Heart left ventricle (tissue), 16 donors: ENCODE results near the gene MYBBP1A. TPM values are rescaled to one million over a fixed set of nuclear protein-coding genes. Genes with fewer than 3 reads are reported as not detected.

Source experiments
- ATAC-seq, 4 donors: fragments of 200-7000 bp; cut with Tn5 transposase; one replicate each; pipeline ENCODE4 v1.9.1; 2020 to 2022; ENCODE audit warnings: moderate library complexity in 4 of 4, mild to moderate bottlenecking in 3 of 4, moderate number of reproducible peaks in 1 of 4
- DNase-seq, 5 donors: peaks; one replicate each; pipeline ENCODE4 v3.0.0-alpha.2; 2020
- H3K27ac ChIP-seq, 12 donors: fragments of 200-600 bp; sonication (generic) in 4 of 12; one replicate each; pipeline versions ENCODE4 v1.5.0 to v1.8.0; 2016 to 2022; ENCODE audit warnings: mild to moderate bottlenecking in 2 of 12
- H3K27me3 ChIP-seq, 9 donors: fragments of 200-600 bp; sonication (generic) in 2 of 9; one replicate each; pipeline versions ENCODE4 v1.5.1 to v1.8.0; 2016 to 2022; ENCODE audit warnings: mild to moderate bottlenecking in 3 of 9
- H3K36me3 ChIP-seq, 9 donors: fragments of 200-600 bp; sonication (generic) in 2 of 9; one replicate each; pipeline versions ENCODE4 v1.5.0 to v1.8.0; 2018 to 2022; ENCODE audit warnings: mild to moderate bottlenecking in 2 of 9
- H3K4me1 ChIP-seq, 12 donors: fragments of 200-600 bp; sonication (generic) in 4 of 12; one replicate each; pipeline versions ENCODE4 v1.5.0 to v1.8.0; 2016 to 2022; ENCODE audit warnings: mild to moderate bottlenecking in 3 of 12
- H3K4me3 ChIP-seq, 12 donors: fragments of 200-600 bp; sonication (generic) in 4 of 12; one replicate each; pipeline versions ENCODE4 v1.5.0 to v1.8.0; 2017 to 2022; ENCODE audit warnings: mild to moderate bottlenecking in 9 of 12, moderate library complexity in 4 of 12
- H3K9me3 ChIP-seq, 12 donors: fragments of 200-600 bp; sonication (generic) in 4 of 12; one replicate each; pipeline versions ENCODE4 v1.5.0 to v1.8.0; 2016 to 2022; ENCODE audit warnings: mild to moderate bottlenecking in 1 of 12
- CTCF ChIP-seq, 12 donors: fragments of 200-600 bp; sonication (generic) in 4 of 12; IDR thresholded peaks; one replicate each; pipeline versions ENCODE4 v1.5.0 to v1.8.0; 2018 to 2022; ENCODE audit warnings: antibody characterized with exemption in 12 of 12, mild to moderate bottlenecking in 5 of 12
- POLR2A ChIP-seq, 2 donors: fragments of 450-650 bp; IDR thresholded peaks; one replicate each; pipeline ENCODE4 v1.6.1; 2017; ENCODE audit warnings: antibody characterized with exemption in 2 of 2, mild to moderate bottlenecking in 2 of 2, moderate library complexity in 2 of 2
- WGBS, 4 donors: extraction: QIAGEN DNeasy Blood & Tissue Kit in 2 of 4; methylation state at CpG; one replicate each; pipeline versions ENCODE4 v1.1.5 to v1.1.7; 2013 to 2018; 5-methylcytosine and 5-hydroxymethylcytosine counted together
- intact Hi-C, 10 donors: fragments of 100-400 bp; cut with DNase I; formaldehyde crosslinking; loops; one replicate each; pipeline versions ENCODE4 v1.11.1 to v1.14.2; 2022
- polyA plus RNA-seq, 2 donors: library from polyadenylated mRNA; stranded (reverse); fragments of 200-250 nt; gene quantifications; one replicate each; pipeline ENCODE4 v1.2.3, GENCODE V29; 2013
- total RNA-seq, 9 donors: library from RNA; depleted of rRNA in 2 of 9; stranded (reverse); fragments of >200 nt in 2 of 9; fragmentation: NEBNext Ultra II Directional in 3 of 9; extraction: Animal tissue kit (Norgen Biotek cat#: 25700) in 3 of 9; gene quantifications; one replicate each; pipeline versions ENCODE4 v1.1.0 to v1.2.4, GENCODE V29; 2016 to 2023
- donor health status: ischemic (EF 13 %, LVEDD 7.1; RV severe dilation, severe dysfunction).
- donor health status: healthy with polysubstance abuse.
- donor health status: DM: no; HTN: yes; CAD: no.
- donor health status: DM: no; HTN: no; CAD: no.
- donor health status: ischemic (EF 25% LVEDD 6.9; RV normal size, moderate dysfunction).
- donor health status: ischemic (EF 25% LVEDD 5.7; RV mildly dilated, moderate dysfunction).
- donor health status: healthy.
- donor health status: DM: yes; HTN: yes; CAD: no.
- donor health status: ischemic (EF 35%, LVEDD 5.7; RV mildly dilated, moderate dysfunction).
- donor health status: nonischemic (EF 11% LVEDD 7.7; RV severe dilation, severe dysfunction).
- donor health status: DM: yes; HTN: yes; CAD: no.
- donor health status: PGD.
- donor health status: ischemic (EF 29% LVEDD 5.4; RV normal size, mild dysfunction).
- donor health status: nonischemic (EF 23%, LVEDD 6.1; RV moderate dilation, normal function).

MYBBP1A gene
- total and polyA plus RNA-seq, 11 donors = 15.5 to 34.8 (median 24.4) TPM

GRCh38 chr17:4585638-4585994 lies 30.4 kb upstream of the MYBBP1A start:
- ATAC-seq (no peak), DNase-seq (no peak)
- peak overlapping the region in 7 of 12 donors; percentile 12 to 63 (median 58) for H3K4me3 ChIP-seq
- intact Hi-C loops = loop anchor here in 1 of 10 donors (2.0 kb wide), 1 partner anchor 39 kb away; no protein-coding TSS in a partner anchor
- TF ChIP-seq POLR2A (IDR thresholded peaks at IDR 0.05) = no peak
- no peak for TF ChIP-seq CTCF (IDR thresholded peaks at IDR 0.05)
- H3K9me3 ChIP-seq = no peaks in the 10 kb centered on the region
- peaks cover 0 to 30% (median 10%) of the 10 kb centered on the region in 9 donors for H3K27me3 ChIP-seq
- no peaks in the 10 kb centered on the region for H3K36me3 ChIP-seq
- 83 to 90% (median 87%) methylated on average over 6 to 7 of the region's 7 CpGs for WGBS, 4 donors
- peak overlapping the region in 4 of 12 donors; percentile 46 to 86 (median 78) for H3K27ac ChIP-seq
- H3K4me1 ChIP-seq = peaks cover 0 to 81% (median 22%) of the 10 kb centered on the region in 12 donors

- Histone ChIP-seq H3K4me3 (peak overlapping the region; percentile 53 to 72 (median 62)), H3K27me3 (peaks cover 0 to 30% (median 10%) of the 10 kb centered on the region in 9 donors), H3K36me3 (no peaks in the 10 kb centered on the region), H3K4me1 (peaks cover 0 to 76% (median 22%) of the 10 kb centered on the region in 12 donors), H3K9me3 (no peaks in the 10 kb centered on the region), H3K27ac (peak overlapping the region in 8 of 12 donors; percentile 46 to 86 (median 81))
- DNase-seq (no peak), ATAC-seq (no peak)
- TF ChIP-seq POLR2A (IDR thresholded peaks at IDR 0.05) = no peak
- TF ChIP-seq CTCF (IDR thresholded peaks at IDR 0.05) = no peak
- WGBS, 4 donors = 31 to 51% (median 32%) methylated on average over 40 to 57 of the region's 57 CpGs
- intact Hi-C loops = loop anchor here in 1 of 10 donors (2.0 kb wide), 1 partner anchor 40 kb away; no protein-coding TSS in a partner anchor
These were observed 29.9 kb upstream of the MYBBP1A start for GRCh38 chr17:4584917-4585637.

- ATAC-seq = peak; percentile 8 to 79 (median 68)
- Histone ChIP-seq H3K27ac (peak within 1 kb of the TSS; percentile 56 to 86 (median 74)), H3K4me3 (peak within 1 kb of the TSS; percentile 53 to 72 (median 62)), H3K4me1 (peaks cover 0 to 73% (median 22%) of the 10 kb centered on the region in 12 donors), H3K9me3 (no peaks in the 10 kb centered on the region), H3K36me3 (no peaks in the 10 kb centered on the region), H3K27me3 (peaks cover 0 to 30% (median 10%) of the 10 kb centered on the region in 9 donors)
- intact Hi-C loops = loop anchor here in 1 of 10 donors (2.0 kb wide), 1 partner anchor 40 kb away; no protein-coding TSS in a partner anchor
- 0 to 1% (median 0%) methylated on average over 9 to 100 of the region's 100 CpGs for WGBS, 4 donors
- peak in 4 of 5 donors; percentile 64 to 84 (median 82) for DNase-seq
- TF ChIP-seq POLR2A (IDR thresholded peaks at IDR 0.05) (peak in 1 of 2 donors; percentile 78), CTCF (IDR thresholded peaks at IDR 0.05) (peak in 3 of 12 donors; percentile 4 to 27 (median 5))
These were observed 29.1 kb upstream of the MYBBP1A start, which contains the start of gene SMTNL2 for GRCh38 chr17:4584101-4584916. Gene SMTNL2, plus strand, starts transcription at chr17:4584529. Its CDS starts 77 bp downstream, at chr17:4584606.
